Measurements from ENCODE around the gene CYSLTR2.

The CYSLTR2 gene, protein sequence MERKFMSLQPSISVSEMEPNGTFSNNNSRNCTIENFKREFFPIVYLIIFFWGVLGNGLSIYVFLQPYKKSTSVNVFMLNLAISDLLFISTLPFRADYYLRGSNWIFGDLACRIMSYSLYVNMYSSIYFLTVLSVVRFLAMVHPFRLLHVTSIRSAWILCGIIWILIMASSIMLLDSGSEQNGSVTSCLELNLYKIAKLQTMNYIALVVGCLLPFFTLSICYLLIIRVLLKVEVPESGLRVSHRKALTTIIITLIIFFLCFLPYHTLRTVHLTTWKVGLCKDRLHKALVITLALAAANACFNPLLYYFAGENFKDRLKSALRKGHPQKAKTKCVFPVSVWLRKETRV

DNA sequence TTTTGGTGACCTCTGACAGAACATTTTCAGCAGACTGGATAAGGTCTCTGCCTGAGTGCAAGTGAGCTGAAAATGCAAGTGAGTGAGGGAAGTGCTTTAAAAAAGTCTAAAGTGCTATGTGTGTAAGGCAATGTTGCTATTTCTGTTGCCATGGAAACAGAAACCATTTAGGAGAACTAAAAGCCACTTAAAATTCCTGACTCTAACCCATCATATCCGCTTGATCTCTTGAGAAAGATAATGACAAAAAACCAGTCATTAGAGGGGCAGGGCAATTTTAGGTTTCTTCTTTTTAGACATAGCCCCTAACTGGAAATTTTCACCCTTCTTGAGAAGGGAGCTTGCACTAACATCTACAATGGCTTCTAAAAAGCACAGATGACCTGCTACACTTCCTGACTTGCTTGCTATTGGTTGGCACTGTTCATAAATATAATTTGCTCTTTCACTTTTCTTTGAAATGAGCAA lies at the start of gene CYSLTR2:
TSS of gene CYSLTR2 (plus strand) at position 458 of the 468 bp plus-strand sequence. CDS start 52,889 bp downstream, outside the sequence.
- no peak for DNase-seq (ENCODE audit: low read depth)

DNA sequence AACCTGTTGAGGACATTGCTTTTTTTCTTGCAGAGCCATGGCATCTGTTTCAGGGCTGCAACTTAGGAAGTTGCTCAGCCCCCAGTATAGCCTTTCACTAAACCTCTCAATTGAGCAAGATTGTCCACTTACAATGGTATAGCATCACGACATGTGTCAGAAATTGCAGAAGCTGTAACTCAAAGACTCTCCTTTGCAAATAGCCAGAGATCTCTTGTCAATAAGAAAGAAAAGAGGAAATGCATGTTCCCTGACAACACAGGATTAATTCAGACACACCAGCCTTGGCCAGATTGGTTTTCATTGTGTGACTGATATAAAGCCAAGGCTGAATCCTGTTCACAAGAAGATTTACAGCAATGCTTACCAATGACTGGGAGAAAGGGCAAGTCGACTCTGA lies 38.7 kb upstream of the CYSLTR2 start:
- DNase-seq (ENCODE audit: low read depth), result no peak

DNA sequence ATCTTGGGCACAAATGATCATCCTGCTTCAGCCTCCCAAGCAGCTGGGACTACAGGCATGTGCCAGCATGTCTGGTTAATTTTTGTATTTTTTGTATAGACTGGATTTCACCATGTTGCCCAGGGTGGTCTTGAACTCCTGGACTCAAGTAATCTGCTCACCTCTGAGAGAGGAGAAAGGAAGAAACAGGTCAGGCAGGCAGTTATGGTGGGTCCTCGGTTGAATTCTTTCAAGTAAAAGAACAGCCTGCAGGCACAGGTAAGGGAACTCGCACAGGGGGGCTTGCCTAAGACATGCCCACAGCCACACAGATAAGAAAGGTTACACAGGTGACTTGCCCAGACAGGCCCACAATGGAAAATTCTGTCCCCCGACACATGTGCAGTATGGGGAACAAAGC lies 34.8 kb upstream of the CYSLTR2 start:
- DNase-seq (ENCODE audit: low read depth), result no peak

DNA sequence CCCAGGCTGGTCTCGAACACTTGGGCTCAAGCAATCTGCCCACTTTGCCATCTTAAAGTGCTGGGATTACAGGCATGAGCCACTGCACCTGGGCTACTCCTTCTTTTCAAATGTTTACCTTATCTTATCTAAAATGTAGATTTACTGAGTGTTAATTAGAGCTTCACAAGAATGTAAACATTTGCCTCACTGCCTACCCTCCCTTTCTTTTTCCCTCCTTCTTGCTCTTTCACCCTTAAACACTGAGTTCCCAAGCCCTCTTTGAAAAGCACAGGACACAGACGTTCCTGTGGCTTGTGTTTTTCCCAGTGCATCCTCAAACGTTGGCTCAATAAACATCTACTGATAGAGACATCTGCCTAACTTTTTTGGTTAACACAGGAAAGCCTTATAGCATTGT lies 32.7 kb upstream of the CYSLTR2 start:
- DNase-seq (ENCODE audit: low read depth), result no peak

DNA sequence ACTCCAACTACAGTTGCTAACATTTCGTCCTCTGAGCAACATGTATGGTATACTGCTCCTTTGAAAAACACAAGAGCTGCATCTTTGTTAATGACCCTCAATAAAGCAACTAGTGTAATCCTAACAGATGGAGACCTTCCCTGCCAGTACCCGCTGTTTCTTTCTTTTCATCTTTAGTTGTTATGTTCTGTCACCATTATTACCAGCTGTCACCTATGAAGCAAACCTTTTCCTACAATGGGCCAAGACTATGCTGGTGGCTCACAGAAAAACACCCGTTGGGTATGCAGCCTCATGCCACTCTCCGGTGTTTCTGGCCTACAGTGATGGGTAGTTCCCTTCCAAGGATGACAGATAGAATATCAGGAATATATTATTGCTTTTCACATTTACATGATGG lies 29.7 kb upstream of the CYSLTR2 start:
- DNase-seq (ENCODE audit: low read depth), result no peak

DNA sequence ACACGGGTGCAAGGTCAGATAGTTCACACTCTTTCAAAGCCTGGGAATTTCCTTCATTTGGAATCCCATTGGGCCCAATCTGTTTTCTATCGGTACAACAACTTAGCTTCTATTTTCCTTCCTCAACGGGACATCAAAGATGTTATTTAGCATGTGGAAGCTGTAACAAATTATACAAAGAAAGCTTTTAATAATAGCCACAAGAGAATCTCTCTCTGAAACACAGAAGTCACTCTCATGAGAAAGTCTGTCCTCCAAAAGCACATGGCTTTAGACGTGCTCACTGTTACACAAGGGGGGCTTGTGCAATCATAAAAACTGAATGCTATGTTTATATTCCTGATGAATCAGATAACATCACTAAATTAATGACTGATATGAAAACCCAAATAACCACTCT lies 28.9 kb upstream of the CYSLTR2 start:
- DNase-seq (ENCODE audit: low read depth), result no peak

DNA sequence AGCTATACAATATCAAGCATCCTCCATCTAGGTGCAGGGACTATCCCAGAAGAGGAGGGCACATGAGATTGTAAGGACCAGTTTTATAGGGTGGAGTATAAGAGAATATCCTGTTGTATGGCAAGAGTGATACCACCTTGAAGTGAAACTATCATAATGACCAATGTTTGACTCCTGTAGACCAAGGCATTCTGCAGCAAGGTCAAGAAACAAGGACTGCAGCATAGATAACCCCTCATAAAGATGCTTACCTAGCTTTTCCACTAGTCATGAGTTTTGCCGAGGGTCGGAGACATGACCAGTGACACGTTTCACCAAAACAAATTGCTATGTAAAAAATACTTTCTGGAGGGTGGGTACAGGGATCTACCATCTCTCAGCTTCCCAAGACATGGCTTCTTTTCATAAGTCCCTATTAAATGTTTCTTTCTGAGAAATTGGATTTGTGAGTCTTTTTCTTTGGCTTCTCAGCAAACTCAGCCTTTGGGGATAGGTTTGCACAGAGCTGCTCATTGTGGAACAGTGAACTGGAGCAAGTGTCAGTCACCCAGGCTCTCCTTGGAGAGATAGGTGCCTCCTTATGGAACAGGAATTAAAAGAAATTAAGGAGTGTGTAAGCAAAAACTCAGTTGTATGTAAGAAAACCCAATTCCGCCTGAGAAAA lies 28.2 kb upstream of the CYSLTR2 start:
- DNase-seq (ENCODE audit: low read depth), result no peak

DNA sequence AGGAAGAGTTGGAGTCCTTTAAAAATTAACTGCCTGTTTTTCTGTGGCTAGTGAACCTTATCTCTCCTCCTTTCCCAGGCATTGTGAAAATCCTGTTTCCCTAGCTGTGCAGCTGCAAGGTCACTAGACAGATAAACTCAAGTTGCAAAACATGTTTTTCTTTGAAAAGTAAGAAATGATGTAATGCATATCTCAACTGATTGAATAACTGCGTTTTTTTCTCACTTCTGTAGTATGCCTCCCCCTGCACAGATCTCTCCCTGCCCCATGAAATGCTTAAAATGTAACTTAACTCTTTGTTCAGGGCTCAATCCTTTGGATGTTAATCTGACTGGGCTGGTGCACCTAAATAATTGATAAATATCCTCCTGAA lies 27.7 kb upstream of the CYSLTR2 start:
- no peak for DNase-seq (ENCODE audit: low read depth)

DNA sequence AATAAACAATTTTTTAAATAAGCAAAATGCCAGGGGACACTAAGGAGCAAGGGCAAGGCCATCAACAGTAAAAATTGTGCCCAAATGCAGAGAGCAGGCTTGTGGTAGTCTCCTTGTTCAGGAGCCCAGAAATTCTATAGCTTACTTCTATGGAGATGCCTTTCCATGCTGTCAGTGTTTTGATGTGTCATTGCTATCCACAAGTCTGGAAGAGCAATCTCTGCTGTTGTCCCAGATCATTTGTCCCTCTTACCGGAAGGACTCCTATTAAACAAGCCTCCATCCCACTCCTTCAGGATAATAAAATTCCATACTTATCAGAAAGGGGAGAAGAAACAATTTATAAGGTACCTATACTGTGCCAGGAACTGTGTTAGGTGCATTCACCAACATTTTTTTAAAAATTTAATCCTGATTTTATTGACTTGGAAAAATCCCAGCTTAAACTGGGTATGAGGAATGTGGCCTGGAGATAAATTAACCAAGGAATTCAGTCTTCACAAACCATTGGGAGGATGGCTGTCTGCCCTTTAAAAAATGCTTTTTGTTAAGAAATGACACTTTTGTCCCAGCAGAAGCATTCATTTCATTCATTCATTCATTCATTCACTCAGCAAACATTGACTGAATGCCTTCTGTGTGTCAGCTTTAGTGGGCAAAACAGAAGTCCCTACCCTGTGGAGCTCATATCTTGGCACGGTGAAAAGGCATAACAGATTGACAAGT lies 26.8 kb upstream of the CYSLTR2 start:
- no peak for DNase-seq (ENCODE audit: low read depth)

DNA sequence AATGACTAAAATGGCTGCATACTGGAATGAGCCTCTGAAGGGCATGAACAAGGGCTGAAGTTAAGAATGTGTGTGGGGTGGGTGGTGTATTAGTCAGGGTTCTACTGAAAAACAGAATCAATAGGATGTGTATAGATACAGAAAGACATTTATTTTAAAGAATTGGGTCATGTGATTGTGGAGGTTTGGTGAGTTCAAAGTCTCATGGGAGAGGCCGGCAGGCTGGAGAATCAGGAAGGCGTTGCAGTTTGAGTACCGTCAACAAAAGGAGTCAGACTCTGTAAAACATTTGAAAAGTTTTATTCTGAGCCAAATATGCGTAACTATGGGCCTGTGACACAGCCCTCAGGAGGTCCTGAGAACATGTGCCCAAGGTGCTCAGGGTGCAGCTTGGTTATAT lies 24.5 kb upstream of the CYSLTR2 start:
- DNase-seq (ENCODE audit: low read depth), result no peak

DNA sequence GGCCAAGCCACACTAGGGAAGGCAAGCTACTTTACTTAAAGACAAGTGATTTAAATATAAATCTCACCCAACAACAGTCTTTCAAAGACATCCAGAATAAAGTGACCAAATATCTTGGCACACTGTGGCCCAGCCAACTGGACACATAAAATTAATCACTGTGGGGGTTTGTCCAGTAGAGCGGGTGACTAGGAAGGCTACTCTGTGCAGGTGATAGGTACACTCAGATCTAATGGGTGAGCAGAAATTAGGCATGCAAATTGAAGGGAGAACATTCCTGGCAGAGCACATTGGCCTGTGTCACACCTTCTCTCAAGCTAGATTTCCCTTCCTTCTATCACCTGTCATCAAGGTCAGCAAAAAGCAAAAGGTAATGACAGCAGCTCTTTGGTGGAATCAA lies 23.4 kb upstream of the CYSLTR2 start:
- DNase-seq (ENCODE audit: low read depth), result no peak

DNA sequence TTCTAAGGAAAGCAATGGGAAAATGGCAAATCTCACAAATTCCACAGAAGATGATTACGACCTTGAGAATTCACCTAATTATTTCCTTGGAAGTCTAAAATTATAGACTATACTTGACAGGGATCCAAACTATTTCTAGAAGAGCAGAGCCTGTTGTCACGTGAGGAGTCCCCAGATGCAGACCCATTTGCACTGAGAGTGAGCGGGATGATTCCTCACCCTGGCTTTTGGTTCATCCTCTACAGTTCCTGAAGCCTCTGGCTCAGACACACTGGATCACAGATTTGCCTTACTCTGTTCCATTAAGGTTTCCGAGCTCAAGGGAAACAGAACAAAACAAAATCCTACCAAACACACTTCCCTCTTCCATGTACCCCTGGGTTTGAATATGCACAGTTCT lies 23.0 kb upstream of the CYSLTR2 start:
- no peak for DNase-seq (ENCODE audit: low read depth)

DNA sequence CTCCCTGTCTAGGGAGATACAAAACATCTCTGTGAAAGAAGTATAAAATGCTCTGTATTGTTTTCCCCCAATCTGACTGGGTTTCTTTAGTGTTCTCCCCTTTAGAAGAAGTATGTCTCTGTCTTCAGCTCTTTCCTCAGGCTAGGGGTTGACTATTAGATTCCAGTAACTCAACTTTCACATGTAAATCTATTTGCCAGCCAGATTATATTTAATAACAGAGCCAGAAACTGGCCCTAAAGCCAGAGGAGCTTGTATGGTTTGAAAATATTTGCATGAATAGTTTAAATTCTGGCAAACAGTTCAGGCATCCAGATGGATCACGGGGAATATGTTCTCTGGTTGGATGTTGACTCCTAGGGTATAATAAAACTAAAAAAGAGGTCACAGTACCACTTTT lies 22.3 kb upstream of the CYSLTR2 start:
- no peak for DNase-seq (ENCODE audit: low read depth)

DNA sequence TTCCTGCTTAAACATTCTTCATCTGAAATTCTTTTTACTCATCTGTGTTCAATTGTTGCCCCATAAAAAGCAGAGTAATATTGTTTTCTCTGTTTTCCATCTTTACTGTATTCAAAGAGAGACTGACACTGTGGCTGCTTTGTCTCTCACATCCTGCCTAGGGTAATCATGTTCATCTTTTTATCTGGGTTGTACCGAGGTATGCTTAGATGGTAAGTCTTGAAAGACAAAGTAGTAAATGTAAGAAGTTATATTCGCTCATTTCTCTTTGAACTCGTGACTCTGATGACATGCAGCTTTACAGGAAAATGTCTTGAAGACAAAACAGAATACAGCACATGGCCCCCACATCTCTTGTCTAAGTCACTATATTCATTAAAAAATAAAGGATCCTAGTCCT lies 20.0 kb upstream of the CYSLTR2 start:
- no peak for DNase-seq (ENCODE audit: low read depth)

DNA sequence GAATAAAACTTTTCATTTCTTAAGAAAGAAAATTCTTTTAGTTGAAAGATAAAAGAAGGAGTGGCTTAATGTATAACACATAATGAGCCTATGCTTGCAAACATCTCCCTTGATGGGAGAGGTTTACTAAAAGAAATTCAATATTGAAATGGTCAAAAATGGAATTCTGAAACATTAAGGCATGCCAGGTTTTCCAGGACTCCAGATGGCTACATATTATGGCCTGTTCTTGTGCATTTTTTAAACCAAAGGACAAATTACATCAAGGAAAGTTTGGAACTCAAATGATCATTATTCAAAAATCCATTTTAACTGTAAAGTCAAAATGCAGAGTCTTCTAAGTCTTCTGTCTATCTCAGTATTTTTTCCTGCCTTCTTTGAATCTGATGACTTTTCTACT lies 19.1 kb upstream of the CYSLTR2 start:
- DNase-seq (ENCODE audit: low read depth), result no peak

DNA sequence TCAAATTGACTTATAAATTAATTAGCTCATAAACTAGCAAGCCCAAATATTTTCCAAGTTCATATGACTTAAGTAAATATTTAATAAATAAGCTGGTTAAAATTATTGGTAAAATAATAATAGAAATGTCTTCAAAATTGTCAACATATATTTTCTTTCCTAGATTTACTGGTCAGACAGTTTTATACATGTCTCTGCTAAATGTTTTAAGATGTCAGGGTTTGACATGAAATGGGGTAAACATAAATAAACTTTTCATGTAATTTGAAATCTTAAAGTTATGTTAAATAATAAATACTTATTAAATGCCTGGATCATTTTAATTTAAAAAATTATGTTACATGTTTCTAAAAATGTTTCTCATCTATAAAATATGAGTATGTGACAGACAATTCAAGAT lies 18.3 kb upstream of the CYSLTR2 start:
- DNase-seq (ENCODE audit: low read depth), result no peak

DNA sequence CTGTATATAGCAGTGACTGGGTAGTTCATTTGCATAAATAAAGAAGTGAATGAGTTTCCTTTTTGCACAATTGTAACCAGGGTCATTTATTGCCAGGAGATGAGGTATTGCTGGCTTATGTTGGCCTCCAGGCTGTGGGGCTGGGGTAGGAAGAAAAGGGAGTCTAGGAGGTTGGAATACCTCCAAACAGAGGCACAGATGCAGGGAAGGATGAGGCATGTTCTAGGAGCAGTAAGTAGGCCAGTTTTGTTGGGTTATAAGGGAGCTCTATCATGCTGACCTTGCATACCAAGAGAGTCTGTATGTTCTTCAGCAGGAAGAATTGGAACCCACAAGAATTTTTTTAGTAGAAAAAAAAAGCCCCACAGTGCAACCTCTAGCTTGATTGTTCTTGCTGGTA lies 17.2 kb upstream of the CYSLTR2 start:
- no peak for DNase-seq (ENCODE audit: low read depth)

DNA sequence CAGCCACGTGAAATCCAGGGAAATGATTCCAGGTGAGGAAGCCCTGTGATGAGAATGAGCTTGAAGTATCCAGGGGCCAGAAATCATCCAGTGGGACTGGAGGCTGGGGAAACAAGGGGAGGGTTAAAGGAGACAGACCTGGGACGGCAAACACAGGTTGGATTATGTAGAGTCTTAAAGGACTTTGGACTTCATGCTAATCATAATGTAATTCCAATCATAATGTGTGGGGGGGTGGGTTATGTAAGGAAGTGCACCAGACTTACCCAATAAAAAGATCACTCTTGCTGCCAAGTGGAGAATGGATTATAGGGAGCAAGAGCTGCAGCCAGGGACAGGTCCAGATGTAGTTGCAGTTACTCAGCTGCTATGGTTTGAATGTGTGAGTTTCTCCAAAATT lies 16.1 kb upstream of the CYSLTR2 start:
- DNase-seq (ENCODE audit: low read depth), result no peak

DNA sequence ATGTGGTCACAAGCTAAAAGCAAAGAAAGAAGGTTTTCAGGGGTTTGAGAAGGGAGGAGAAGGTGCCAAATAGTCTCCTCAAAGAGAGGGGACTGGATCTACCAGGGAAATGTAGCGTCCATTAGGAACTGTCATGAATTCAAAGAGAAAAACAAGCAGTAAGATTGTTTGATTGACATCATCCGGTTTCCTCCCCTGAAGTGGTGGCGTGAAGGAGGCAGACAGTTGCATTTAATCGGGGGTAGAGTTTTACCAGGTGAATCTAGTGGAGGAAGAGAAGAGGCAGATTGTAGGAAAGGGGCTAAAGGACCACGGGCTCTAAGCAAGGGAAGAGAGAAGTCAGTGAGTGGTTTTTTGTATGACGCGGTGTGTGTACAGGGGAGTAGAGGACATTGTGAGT lies 13.0 kb upstream of the CYSLTR2 start:
- DNase-seq (ENCODE audit: low read depth), result no peak

DNA sequence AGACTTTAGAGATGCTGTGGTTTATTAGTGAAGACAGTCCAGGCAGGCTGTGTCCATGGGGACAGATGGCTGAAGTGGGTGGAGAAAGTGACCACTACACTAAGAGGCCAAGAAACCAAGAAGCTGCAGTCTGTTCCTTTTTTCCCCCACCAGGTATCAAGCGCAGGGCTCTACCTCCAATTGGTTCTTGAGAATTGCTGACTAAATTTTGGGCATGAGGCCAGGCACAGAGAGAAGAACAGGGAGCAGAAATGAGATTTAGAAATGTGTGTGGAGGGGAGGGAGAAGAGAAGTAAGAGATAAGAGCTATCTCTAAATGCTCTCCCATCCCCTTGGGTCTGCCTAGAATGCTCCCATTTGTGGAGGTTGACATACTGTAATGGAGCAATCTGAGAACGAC lies 12.3 kb upstream of the CYSLTR2 start:
- no peak for DNase-seq (ENCODE audit: low read depth)

DNA sequence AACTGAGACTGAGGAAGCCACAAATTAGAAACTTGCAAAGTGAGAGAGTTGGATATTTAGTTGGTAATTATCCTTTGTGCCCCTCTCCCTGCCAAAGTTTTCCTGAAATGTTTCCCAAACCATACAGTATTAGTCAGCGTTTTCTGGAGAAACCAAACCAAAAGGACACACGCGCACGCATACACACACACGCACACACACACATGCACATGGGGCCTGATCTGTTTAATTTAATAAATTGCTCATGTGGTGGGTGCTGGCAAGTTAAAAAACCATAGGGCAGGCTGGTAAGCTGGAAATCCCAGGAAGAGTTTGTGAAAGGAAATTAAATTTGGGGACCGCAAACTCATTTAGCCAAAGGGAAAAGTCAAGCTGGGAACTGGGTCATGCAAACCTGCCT lies 11.7 kb upstream of the CYSLTR2 start:
- no peak for DNase-seq (ENCODE audit: low read depth)

DNA sequence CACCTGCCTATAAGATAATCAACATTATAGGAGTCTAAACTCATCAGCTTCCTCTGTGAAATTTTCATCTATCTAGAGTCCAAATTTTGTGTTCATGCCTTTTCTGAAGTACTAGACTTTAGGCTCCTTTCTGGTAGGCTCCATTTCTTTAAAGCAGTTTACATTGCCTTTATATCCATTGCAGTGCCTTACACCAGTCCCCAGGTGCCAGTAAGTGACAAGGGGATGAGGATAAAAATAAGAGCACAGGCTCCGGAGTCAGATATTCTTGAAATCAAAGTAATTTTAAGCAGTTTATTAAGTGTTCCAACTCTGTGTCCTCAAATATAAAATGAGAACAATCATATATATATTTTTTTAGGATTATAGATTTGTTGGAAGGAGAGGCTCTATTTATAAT lies 10.6 kb upstream of the CYSLTR2 start:
- DNase-seq (ENCODE audit: low read depth), result no peak

DNA sequence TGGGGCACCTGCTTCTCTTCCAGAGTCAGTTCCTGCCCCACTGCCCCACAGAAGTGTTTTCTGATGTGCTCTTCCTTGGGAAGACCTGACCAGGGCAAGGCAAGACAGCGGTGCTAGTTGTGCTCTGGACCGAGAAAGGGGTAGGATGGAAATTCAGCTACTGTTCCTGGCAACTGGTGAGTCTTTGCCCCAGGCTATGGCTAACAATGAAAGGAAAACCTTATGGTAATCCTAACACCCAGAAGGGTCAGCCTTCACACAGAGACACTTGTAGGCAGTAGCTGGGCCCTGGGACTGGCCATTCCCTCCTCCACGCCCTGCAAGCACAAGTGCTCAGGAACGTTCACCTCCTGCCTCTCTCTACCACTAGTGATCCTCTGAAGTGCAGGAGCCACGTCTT lies 9.6 kb upstream of the CYSLTR2 start:
- DNase-seq (ENCODE audit: low read depth), result no peak

Data from CMK (cell line).